HEK293 (cell line): Measurements from ENCODE around the gene NELL1.

Experiments
- CTCF ChIA-PET: fragments of 350-600 bp; formaldehyde crosslinking; extraction: SDS; loops from one replicate; lab custom pipeline; 2021; ENCODE audit warnings: antibody characterized with exemption; lab: Yijun Ruan, JAX
- POLR2A ChIA-PET: fragments of 300-600 bp; formaldehyde crosslinking; extraction: SDS; loops from one replicate; lab custom pipeline; 2020; ENCODE audit warnings: antibody characterized with exemption, inconsistent platforms; lab: Yijun Ruan, JAX
- H3K27ac ChIP-seq: fragments of 200-500 bp; sonication (Bioruptor generic); 2 replicates; pipeline ENCODE4 v1.5.1; 2014; ENCODE audit warnings: low read depth, low read length, control low read depth, inconsistent platforms; ENCODE audit errors: extremely low read depth
- H3K36me3 ChIP-seq, 2 experiments: fragments of 200-500 bp in 1 of 2; sonication (Bioruptor generic) in 1 of 2; 1 replicate in 1 of 2; 2 replicates in 1 of 2; pipeline ENCODE4 v1.5.1; 2014 to 2017; ENCODE audit warnings: inconsistent platforms in 2 of 2, low read length in 2 of 2; ENCODE audit not compliant: control insufficient read depth in 2 of 2, insufficient read depth in 1 of 2
- H3K4me1 ChIP-seq: fragments of 200-500 bp; sonication (Bioruptor generic); 2 replicates; pipeline ENCODE4 v1.5.1; 2014; ENCODE audit warnings: mild to moderate bottlenecking, low read length, inconsistent platforms; ENCODE audit not compliant: control insufficient read depth, insufficient read depth
- H3K4me3 ChIP-seq: 2 replicates; pipeline ENCODE4 v1.5.1; 2011; ENCODE audit warnings: low read depth, mild to moderate bottlenecking, control low read depth, low read length, moderate library complexity
- H3K9me3 ChIP-seq: fragments of 200-500 bp; sonication (Bioruptor generic); 2 replicates; pipeline ENCODE4 v1.5.1; 2014; ENCODE audit warnings: low read depth, low read length, inconsistent platforms; ENCODE audit not compliant: control insufficient read depth, insufficient read depth
- GLIS1 ChIP-seq: fragments of 450-650 bp; formaldehyde crosslinking; IDR thresholded peaks from 2 replicates; pipeline ENCODE4 v1.5.1; 2016; ENCODE audit warnings: missing biosample characterization, missing genetic modification characterization
- GLIS2 ChIP-seq: fragments of 450-650 bp; formaldehyde crosslinking; IDR thresholded peaks from 2 replicates; pipeline ENCODE4 v1.5.1; 2016; ENCODE audit warnings: missing biosample characterization, missing genetic modification characterization
- KLF9 ChIP-seq: fragments of 450-650 bp; formaldehyde crosslinking; IDR thresholded peaks from 2 replicates; pipeline ENCODE4 v1.5.1; 2016; ENCODE audit warnings: missing biosample characterization, missing genetic modification characterization, low read depth
- SCRT1 ChIP-seq: fragments of 450-650 bp; formaldehyde crosslinking; IDR thresholded peaks from 2 replicates; pipeline ENCODE4 v1.5.1; 2016; ENCODE audit warnings: missing biosample characterization, missing genetic modification characterization, borderline replicate concordance
- SETDB1 ChIP-seq: IDR thresholded peaks from one replicate; pipeline ENCODE4 v1.6.1; 2017; ENCODE audit warnings: mild to moderate bottlenecking, low read length, moderate library complexity, mixed read lengths; ENCODE audit not compliant: insufficient read length
- ZBTB20 ChIP-seq: fragments of 450-650 bp; formaldehyde crosslinking; IDR thresholded peaks from 2 replicates; pipeline ENCODE4 v1.5.1; 2016; ENCODE audit warnings: missing biosample characterization, missing genetic modification characterization
- ZBTB8A ChIP-seq: fragments of 450-650 bp; formaldehyde crosslinking; IDR thresholded peaks from 2 replicates; pipeline ENCODE4 v1.5.1; 2016; ENCODE audit warnings: missing biosample characterization, missing genetic modification characterization
- ZFP37 ChIP-seq: fragments of 450-650 bp; formaldehyde crosslinking; IDR thresholded peaks from 2 replicates; pipeline ENCODE4 v1.5.1; 2016; ENCODE audit warnings: missing biosample characterization, missing genetic modification characterization
- ZNF138 ChIP-seq: fragments of 450-650 bp; formaldehyde crosslinking; IDR thresholded peaks from 2 replicates; pipeline ENCODE4 v1.5.1; 2016; ENCODE audit warnings: missing biosample characterization, missing genetic modification characterization, borderline replicate concordance
- ZNF174 ChIP-seq: fragments of 450-650 bp; formaldehyde crosslinking; IDR thresholded peaks from 2 replicates; pipeline ENCODE4 v1.5.0; 2017; ENCODE audit warnings: missing biosample characterization, mild to moderate bottlenecking, missing genetic modification characterization
- ZNF24 ChIP-seq: fragments of 450-650 bp; formaldehyde crosslinking; IDR thresholded peaks from 2 replicates; pipeline ENCODE4 v1.5.1; 2016; ENCODE audit warnings: missing biosample characterization, missing genetic modification characterization
- ZNF394 ChIP-seq: fragments of 450-650 bp; formaldehyde crosslinking; IDR thresholded peaks from 2 replicates; pipeline ENCODE4 v1.5.1; 2016; ENCODE audit warnings: missing biosample characterization, missing genetic modification characterization, mild to moderate bottlenecking, moderate library complexity, borderline replicate concordance
- ZNF433 ChIP-seq: fragments of 450-650 bp; formaldehyde crosslinking; IDR thresholded peaks from 2 replicates; pipeline ENCODE4 v1.5.1; 2016; ENCODE audit warnings: missing biosample characterization, missing genetic modification characterization, low read depth
- ZNF48 ChIP-seq: fragments of 450-650 bp; formaldehyde crosslinking; IDR thresholded peaks from 2 replicates; pipeline ENCODE4 v1.5.1; 2016; ENCODE audit warnings: missing biosample characterization, missing genetic modification characterization
- ZNF555 ChIP-seq: fragments of 450-650 bp; formaldehyde crosslinking; conservative IDR thresholded peaks from 2 replicates; pipeline ENCODE4 v1.5.1; 2017; ENCODE audit warnings: missing biosample characterization, mild to moderate bottlenecking, missing genetic modification characterization, inconsistent platforms
- ZNF585B ChIP-seq: fragments of 450-650 bp; formaldehyde crosslinking; IDR thresholded peaks from 2 replicates; pipeline ENCODE4 v1.5.1; 2016; ENCODE audit warnings: missing biosample characterization, missing genetic modification characterization
- ZNF76 ChIP-seq: fragments of 450-650 bp; formaldehyde crosslinking; IDR thresholded peaks from 2 replicates; pipeline ENCODE4; 2016; ENCODE audit warnings: low read depth, missing biosample characterization, missing genetic modification characterization, borderline replicate concordance
- ZSCAN23 ChIP-seq: fragments of 450-650 bp; formaldehyde crosslinking; IDR thresholded peaks from 2 replicates; pipeline ENCODE4 v1.5.1; 2016; ENCODE audit warnings: missing biosample characterization, missing genetic modification characterization
- TF ChIP-seq, protein P1 (sequence below): fragments of 450-650 bp; formaldehyde crosslinking; IDR thresholded peaks from 2 replicates; pipeline ENCODE4 v1.5.1; 2016; ENCODE audit warnings: missing biosample characterization, missing genetic modification characterization
- TF ChIP-seq, protein P2 (sequence below): fragments of 450-650 bp; formaldehyde crosslinking; IDR thresholded peaks from 2 replicates; pipeline ENCODE4 v1.5.1; 2017; ENCODE audit warnings: missing biosample characterization, missing genetic modification characterization

NELL1 gene

DNA sequence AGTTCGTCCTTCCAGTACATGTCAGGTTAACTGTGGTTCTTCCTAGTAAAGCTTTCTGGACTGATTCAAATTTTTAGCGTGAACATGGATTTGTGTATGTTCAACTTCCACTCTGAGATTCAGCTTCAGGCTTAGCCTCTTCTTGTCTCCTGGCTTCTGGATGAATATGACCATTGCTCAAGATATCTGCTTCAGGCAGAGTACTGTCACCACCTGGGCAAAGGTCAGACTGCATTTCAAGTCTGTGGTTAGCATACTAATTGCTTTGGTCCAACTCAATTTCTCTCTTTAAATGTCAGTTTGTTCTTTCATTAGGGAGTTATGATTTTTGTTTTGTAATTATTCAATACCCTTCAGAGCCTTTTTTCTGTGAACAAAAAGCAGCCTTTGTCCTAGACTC lies 440.0 kb downstream of the NELL1 start:
- Histone ChIP-seq H3K4me3 (no peak overlapping the region), H3K4me1 (no peaks in the 10 kb centered on the region), H3K9me3 (no peaks in the 10 kb centered on the region), H3K36me3 (no peaks in the 10 kb centered on the region), H3K27ac (no peak overlapping the region)
- ChIA-PET POLR2A (no interaction called here), CTCF (no interaction called here)
- TF ChIP-seq ZNF585B (tag by site-specific recombination) (no peak), ZNF174 (tag by site-specific recombination) (no peak), ZFP37 (tag by site-specific recombination) (no peak)
- TF ChIP-seq, protein P1, sequence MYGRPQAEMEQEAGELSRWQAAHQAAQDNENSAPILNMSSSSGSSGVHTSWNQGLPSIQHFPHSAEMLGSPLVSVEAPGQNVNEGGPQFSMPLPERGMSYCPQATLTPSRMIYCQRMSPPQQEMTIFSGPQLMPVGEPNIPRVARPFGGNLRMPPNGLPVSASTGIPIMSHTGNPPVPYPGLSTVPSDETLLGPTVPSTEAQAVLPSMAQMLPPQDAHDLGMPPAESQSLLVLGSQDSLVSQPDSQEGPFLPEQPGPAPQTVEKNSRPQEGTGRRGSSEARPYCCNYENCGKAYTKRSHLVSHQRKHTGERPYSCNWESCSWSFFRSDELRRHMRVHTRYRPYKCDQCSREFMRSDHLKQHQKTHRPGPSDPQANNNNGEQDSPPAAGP: no peak
- TF ChIP-seq, protein P2, sequence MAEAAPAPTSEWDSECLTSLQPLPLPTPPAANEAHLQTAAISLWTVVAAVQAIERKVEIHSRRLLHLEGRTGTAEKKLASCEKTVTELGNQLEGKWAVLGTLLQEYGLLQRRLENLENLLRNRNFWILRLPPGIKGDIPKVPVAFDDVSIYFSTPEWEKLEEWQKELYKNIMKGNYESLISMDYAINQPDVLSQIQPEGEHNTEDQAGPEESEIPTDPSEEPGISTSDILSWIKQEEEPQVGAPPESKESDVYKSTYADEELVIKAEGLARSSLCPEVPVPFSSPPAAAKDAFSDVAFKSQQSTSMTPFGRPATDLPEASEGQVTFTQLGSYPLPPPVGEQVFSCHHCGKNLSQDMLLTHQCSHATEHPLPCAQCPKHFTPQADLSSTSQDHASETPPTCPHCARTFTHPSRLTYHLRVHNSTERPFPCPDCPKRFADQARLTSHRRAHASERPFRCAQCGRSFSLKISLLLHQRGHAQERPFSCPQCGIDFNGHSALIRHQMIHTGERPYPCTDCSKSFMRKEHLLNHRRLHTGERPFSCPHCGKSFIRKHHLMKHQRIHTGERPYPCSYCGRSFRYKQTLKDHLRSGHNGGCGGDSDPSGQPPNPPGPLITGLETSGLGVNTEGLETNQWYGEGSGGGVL: no peak

DNA sequence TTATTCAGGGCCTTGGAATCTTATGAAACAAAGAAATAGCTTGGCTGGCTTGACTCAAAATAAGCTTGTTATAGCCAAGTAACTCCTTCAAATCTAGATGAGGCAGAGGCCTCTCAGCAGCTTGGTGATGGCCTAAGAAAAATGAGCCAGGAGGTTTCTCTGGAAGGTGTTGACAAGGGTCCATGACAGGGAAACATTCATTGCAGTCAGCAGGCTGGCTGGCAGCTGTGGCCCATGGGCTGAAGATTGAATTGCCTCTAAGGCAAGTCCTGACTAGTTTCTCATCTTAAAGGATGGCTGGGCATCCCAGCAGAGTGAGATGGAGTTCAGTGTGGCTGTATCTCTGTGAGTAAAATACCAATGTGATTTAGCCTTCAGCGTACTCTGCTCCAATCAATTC lies 441.0 kb downstream of the NELL1 start:
- POLR2A ChIA-PET: no interaction called here
- TF ChIP-seq ZNF76 (tag by site-specific recombination): no peak
- no peak for TF ChIP-seq ZBTB8A
- TF ChIP-seq ZNF433 (tag by site-specific recombination): no peak
- no peak for TF ChIP-seq SCRT1 (tag by site-specific recombination)
- no peak for TF ChIP-seq ZSCAN23 (tag by site-specific recombination)
- TF ChIP-seq ZNF394 (tag by site-specific recombination): no peak
- no peak for TF ChIP-seq ZNF48
- TF ChIP-seq ZNF555: no peak
- no peak for TF ChIP-seq ZNF24 (tag by site-specific recombination)
- no peak for TF ChIP-seq KLF9
- no peak for TF ChIP-seq ZNF138 (tag by site-specific recombination)
- no peak for TF ChIP-seq ZBTB20 (tag by site-specific recombination)
- no peak for TF ChIP-seq GLIS1 (tag by site-specific recombination)
- CTCF ChIA-PET: no interaction called here

DNA sequence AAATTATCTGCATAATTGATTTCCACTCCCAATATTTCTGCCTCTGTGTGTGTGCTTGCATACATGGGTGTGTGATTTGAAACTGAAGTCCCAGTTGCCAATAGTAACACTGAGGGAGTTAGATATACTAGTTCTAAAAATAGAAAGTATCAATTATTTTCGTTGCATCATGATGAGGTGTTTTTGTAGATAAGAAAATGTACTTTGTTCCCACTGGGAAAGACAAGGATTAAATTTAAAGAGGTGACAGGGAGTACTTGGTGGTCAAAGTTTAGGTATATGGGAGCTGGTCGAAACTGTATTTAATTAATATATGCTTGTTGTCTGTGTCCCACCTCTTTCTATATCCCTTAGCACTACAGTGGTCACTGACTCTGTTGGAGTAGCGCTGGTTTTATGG lies 444.5 kb downstream of the NELL1 start:
- no peaks in the 10 kb centered on the region for H3K36me3 ChIP-seq
- TF ChIP-seq SETDB1 (no peak), GLIS2 (tag by site-specific recombination) (no peak)

More for the DNA sequence above, 441.0 kb downstream of the NELL1 start:
- Histone ChIP-seq H3K27ac (no peak overlapping the region), H3K4me1 (no peaks in the 10 kb centered on the region), H3K9me3 (no peaks in the 10 kb centered on the region), H3K4me3 (no peak overlapping the region), H3K36me3 (no peaks in the 10 kb centered on the region)

More for the DNA sequence above, 444.5 kb downstream of the NELL1 start:
- ChIA-PET POLR2A (no interaction called here), CTCF (no interaction called here)
- Histone ChIP-seq H3K27ac (no peak overlapping the region), H3K4me3 (no peak overlapping the region), H3K4me1 (no peaks in the 10 kb centered on the region), H3K9me3 (no peaks in the 10 kb centered on the region)
